Uterus (tissue), 4 donors: ENCODE results near the gene C16orf87. TPM values are rescaled to one million over a fixed set of nuclear protein-coding genes. Genes with fewer than 3 reads are reported as not detected.

ENCODE experiments used
- DNase-seq, 2 donors: peaks; one replicate each; pipeline ENCODE4 v3.0.0-alpha.2; 2019 to 2020
- H3K27ac ChIP-seq, 2 donors: fragments of 200-600 bp; sonication (generic); 1 replicate in 1 of 2; 2 replicates in 1 of 2; pipeline ENCODE4 v1.5.1; 2016 to 2018
- H3K27me3 ChIP-seq, 2 donors: fragments of 200-600 bp; sonication (generic); one replicate each; pipeline ENCODE4 v1.5.1; 2018 to 2019; ENCODE audit warnings: control low read depth in 1 of 2
- H3K36me3 ChIP-seq, 2 donors: fragments of 200-600 bp; sonication (generic); one replicate each; pipeline ENCODE4 v1.5.1; 2019; ENCODE audit warnings: control low read depth in 1 of 2
- H3K4me1 ChIP-seq, 2 donors: fragments of 200-600 bp; sonication (generic); one replicate each; pipeline ENCODE4 v1.5.1; 2018 to 2019; ENCODE audit warnings: control low read depth in 1 of 2
- H3K4me3 ChIP-seq, 2 donors: fragments of 200-600 bp; sonication (generic); 1 replicate in 1 of 2; 2 replicates in 1 of 2; pipeline ENCODE4 v1.5.1; 2018 to 2019; ENCODE audit warnings: mild to moderate bottlenecking in 1 of 2
- H3K9me3 ChIP-seq, 2 donors: fragments of 200-600 bp; sonication (generic); one replicate each; pipeline ENCODE4 v1.5.1; 2019; ENCODE audit warnings: control low read depth in 1 of 2
- CTCF ChIP-seq, 4 experiments: fragments of 200-600 bp in 2 of 4; fragments of 450-650 bp in 2 of 4; sonication (generic) in 2 of 4; IDR thresholded peaks; one replicate each; pipeline ENCODE4 v1.5.1; 2016 to 2019; ENCODE audit warnings: antibody characterized with exemption in 4 of 4, mild to moderate bottlenecking in 2 of 4, moderate library complexity in 1 of 4
- POLR2A ChIP-seq, 2 donors: fragments of 450-650 bp; IDR thresholded peaks; one replicate each; pipeline ENCODE4 v1.6.1; 2016; ENCODE audit warnings: antibody characterized with exemption in 2 of 2, mild to moderate bottlenecking in 1 of 2, moderate library complexity in 1 of 2
- intact Hi-C: fragments of 100-400 bp; cut with DNase I; formaldehyde crosslinking; loops from one replicate; pipeline ENCODE4 v1.15.1; 2023; ENCODE audit warnings: low total_unique reads
- total RNA-seq, 4 donors: library from RNA; depleted of rRNA in 3 of 4; stranded (reverse); fragments of >200 nt in 3 of 4; gene quantifications; one replicate each; pipeline versions ENCODE4 v1.1.0 to v1.2.4, GENCODE V29; 2014 to 2023
- donor health status: DM: yes; HTN: yes; CAD: no.

Gene C16orf87
- total RNA-seq, 4 donors from 2014 or later, result under 0.01 to 20.1 (median 5.5) TPM

- DNase-seq, result no peak
- no peaks in the 10 kb centered on the region for H3K36me3 ChIP-seq
- H3K4me1 ChIP-seq, result no peaks in the 10 kb centered on the region
- no peak overlapping the region for H3K27ac ChIP-seq
- no peaks in the 10 kb centered on the region for H3K9me3 ChIP-seq
- intact Hi-C loops, result no loop called here
- no peak overlapping the region for H3K4me3 ChIP-seq
- no peak for TF ChIP-seq POLR2A (IDR thresholded peaks at IDR 0.05)
- no peaks in the 10 kb centered on the region for H3K27me3 ChIP-seq
Observed at GRCh38 chr16:46763147-46763546, 67.8 kb downstream of the C16orf87 start.

GRCh38 chr16:46762583-46762982, 68.4 kb downstream of the C16orf87 start:
- H3K27me3 ChIP-seq, result no peaks in the 10 kb centered on the region
- no peaks in the 10 kb centered on the region for H3K36me3 ChIP-seq
- H3K27ac ChIP-seq, result no peak overlapping the region
- no peak for TF ChIP-seq POLR2A (IDR thresholded peaks at IDR 0.05)
- TF ChIP-seq CTCF (IDR thresholded peaks at IDR 0.05), result no peak
- H3K4me3 ChIP-seq, result no peak overlapping the region
- intact Hi-C loops, result no loop called here
- DNase-seq, result no peak
- no peaks in the 10 kb centered on the region for H3K9me3 ChIP-seq
- H3K4me1 ChIP-seq, result no peaks in the 10 kb centered on the region

GRCh38 chr16:46759309-46759708, 71.7 kb downstream of the C16orf87 start:
- no peaks in the 10 kb centered on the region for H3K4me1 ChIP-seq
- H3K4me3 ChIP-seq, result no peak overlapping the region
- no peaks in the 10 kb centered on the region for H3K9me3 ChIP-seq
- H3K27ac ChIP-seq, result no peak overlapping the region
- H3K36me3 ChIP-seq, result no peaks in the 10 kb centered on the region
- DNase-seq, result no peak
- intact Hi-C loops, result no loop called here
- TF ChIP-seq CTCF (IDR thresholded peaks at IDR 0.05) (no peak), POLR2A (IDR thresholded peaks at IDR 0.05) (no peak)
- no peaks in the 10 kb centered on the region for H3K27me3 ChIP-seq

- Histone ChIP-seq H3K4me1 (no peaks in the 10 kb centered on the region), H3K9me3 (no peaks in the 10 kb centered on the region), H3K36me3 (no peaks in the 10 kb centered on the region), H3K27ac (no peak overlapping the region), H3K4me3 (no peak overlapping the region), H3K27me3 (no peaks in the 10 kb centered on the region)
- intact Hi-C loops, result no loop called here
- DNase-seq, result no peak
- TF ChIP-seq POLR2A (IDR thresholded peaks at IDR 0.05) (no peak), CTCF (IDR thresholded peaks at IDR 0.05) (no peak)
Observed at GRCh38 chr16:46757339-46758050, 73.5 kb downstream of the C16orf87 start.

- no peaks in the 10 kb centered on the region for H3K27me3 ChIP-seq
- TF ChIP-seq CTCF (IDR thresholded peaks at IDR 0.05) (no peak), POLR2A (IDR thresholded peaks at IDR 0.05) (no peak)
- intact Hi-C loops, result no loop called here
- no peak for DNase-seq
- H3K27ac ChIP-seq, result no peak overlapping the region
- H3K9me3 ChIP-seq, result no peaks in the 10 kb centered on the region
- no peaks in the 10 kb centered on the region for H3K4me1 ChIP-seq
- no peaks in the 10 kb centered on the region for H3K36me3 ChIP-seq
- H3K4me3 ChIP-seq, result no peak overlapping the region
Observed at GRCh38 chr16:46756772-46757171, 74.2 kb downstream of the C16orf87 start.
